IMR-90 (cell line): ENCODE measurements around the gene FOXF1.

ENCODE experiments used
- BHLHE40 ChIP-seq: fragments of 150-350 bp; IDR thresholded peaks from 2 replicates; pipeline ENCODE4 v1.6.1; 2016; ENCODE audit warnings: mild to moderate bottlenecking, low read depth, low read length
- NFE2L2 ChIP-seq: fragments of 150-350 bp; IDR thresholded peaks from 2 replicates; pipeline ENCODE4 v1.6.1; 2016; ENCODE audit warnings: low read depth, mild to moderate bottlenecking, low read length
- USF2 ChIP-seq: fragments of 150-350 bp; IDR thresholded peaks from 2 replicates; pipeline ENCODE4 v1.6.1; 2017; ENCODE audit warnings: mild to moderate bottlenecking, antibody characterized with exemption, low read length, low read depth
- TF ChIP-seq, protein P1 (sequence below): conservative IDR thresholded peaks from 2 replicates; pipeline ENCODE4 v1.5.1; 2012; ENCODE audit warnings: mild to moderate bottlenecking, low read depth, low read length, improper control_type of control experiment

- TF ChIP-seq, protein P1, sequence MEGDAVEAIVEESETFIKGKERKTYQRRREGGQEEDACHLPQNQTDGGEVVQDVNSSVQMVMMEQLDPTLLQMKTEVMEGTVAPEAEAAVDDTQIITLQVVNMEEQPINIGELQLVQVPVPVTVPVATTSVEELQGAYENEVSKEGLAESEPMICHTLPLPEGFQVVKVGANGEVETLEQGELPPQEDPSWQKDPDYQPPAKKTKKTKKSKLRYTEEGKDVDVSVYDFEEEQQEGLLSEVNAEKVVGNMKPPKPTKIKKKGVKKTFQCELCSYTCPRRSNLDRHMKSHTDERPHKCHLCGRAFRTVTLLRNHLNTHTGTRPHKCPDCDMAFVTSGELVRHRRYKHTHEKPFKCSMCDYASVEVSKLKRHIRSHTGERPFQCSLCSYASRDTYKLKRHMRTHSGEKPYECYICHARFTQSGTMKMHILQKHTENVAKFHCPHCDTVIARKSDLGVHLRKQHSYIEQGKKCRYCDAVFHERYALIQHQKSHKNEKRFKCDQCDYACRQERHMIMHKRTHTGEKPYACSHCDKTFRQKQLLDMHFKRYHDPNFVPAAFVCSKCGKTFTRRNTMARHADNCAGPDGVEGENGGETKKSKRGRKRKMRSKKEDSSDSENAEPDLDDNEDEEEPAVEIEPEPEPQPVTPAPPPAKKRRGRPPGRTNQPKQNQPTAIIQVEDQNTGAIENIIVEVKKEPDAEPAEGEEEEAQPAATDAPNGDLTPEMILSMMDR = no peak
- TF ChIP-seq NFE2L2 (no peak), BHLHE40 (no peak), USF2 (no peak)
These were observed 48.2 kb downstream of the FOXF1 start for GRCh38 chr16:86558355-86559193.
